ENCODE data around the gene TUBG2.

The TUBG2 gene

DNA sequence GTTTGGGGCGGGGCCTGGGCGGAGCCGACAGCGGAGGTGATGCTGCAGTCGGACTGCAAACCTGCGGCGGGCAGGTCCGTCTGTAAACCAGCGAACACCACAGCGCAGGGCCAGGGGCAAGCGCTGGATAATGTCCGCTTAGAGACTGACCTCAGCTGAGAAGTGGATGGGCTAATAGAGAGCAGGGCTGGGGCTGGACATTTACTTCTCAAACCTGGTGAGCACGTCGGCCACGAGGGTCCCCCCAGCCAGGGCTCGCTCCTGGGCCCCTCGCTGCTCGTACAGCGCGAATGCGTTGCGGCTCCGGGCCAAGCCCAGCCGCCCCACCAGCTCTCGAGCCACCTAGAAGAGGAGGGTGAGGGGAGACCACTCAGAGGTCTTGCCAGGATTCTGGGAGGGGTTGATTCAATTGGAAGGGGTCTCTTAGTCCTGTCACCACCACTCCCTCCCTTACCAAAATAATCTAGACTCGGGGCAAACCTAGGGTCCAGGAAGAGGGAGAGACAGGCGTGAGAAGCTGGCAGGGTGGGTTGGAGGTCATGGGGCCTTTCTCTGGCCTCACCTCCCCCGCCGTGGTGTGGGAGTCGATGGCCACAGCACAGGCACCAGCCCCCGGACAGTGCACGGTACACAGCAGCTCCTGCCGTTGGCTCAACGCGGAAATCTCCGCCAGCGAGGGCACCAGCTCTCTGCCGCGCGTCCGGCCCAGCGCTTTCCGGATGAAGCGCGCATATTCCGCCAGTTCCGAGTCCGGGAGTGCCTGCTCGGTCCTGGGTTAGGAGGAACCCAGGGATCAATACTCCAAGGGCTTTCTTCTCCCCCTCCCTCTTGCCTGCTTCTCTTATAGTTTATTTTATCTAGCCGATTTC lies 11.9 kb downstream of the TUBG2 start:
- TF ChIP-seq, protein P1, sequence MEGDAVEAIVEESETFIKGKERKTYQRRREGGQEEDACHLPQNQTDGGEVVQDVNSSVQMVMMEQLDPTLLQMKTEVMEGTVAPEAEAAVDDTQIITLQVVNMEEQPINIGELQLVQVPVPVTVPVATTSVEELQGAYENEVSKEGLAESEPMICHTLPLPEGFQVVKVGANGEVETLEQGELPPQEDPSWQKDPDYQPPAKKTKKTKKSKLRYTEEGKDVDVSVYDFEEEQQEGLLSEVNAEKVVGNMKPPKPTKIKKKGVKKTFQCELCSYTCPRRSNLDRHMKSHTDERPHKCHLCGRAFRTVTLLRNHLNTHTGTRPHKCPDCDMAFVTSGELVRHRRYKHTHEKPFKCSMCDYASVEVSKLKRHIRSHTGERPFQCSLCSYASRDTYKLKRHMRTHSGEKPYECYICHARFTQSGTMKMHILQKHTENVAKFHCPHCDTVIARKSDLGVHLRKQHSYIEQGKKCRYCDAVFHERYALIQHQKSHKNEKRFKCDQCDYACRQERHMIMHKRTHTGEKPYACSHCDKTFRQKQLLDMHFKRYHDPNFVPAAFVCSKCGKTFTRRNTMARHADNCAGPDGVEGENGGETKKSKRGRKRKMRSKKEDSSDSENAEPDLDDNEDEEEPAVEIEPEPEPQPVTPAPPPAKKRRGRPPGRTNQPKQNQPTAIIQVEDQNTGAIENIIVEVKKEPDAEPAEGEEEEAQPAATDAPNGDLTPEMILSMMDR (IDR thresholded peaks at IDR 0.05; ENCODE audit: control insufficient read depth, extremely low read depth, insufficient read depth) = no peak

DNA sequence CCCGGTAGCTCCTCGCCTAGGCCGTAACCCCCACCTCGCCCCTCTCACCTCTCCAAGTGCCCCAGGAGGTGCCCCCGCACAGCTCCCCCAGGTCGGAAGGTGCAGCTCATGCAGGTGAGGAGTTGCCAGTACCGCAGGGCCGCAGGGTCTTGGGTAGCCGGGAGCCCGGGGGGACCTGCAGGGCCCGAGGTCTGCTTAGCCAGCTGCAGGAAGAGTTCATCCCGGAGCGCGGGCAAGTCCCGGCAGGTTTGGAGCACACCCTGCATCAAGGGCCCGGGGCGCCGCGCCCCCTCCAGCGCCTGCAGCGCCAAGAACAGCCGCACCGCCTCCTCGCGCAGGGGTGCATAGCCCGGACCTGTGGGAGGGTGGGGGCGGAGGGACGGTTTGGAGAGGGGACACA lies 13.0 kb downstream of the TUBG2 start:
- no peak for DNase-seq (ENCODE audit: low read depth)
- H3K4me3 ChIP-seq (ENCODE audit: low read depth, low read length) = no peak overlapping the region
- TF ChIP-seq, protein P1 (IDR thresholded peaks at IDR 0.05; ENCODE audit: control insufficient read depth, extremely low read depth, insufficient read depth) = no peak

More for the DNA sequence above, 11.9 kb downstream of the TUBG2 start:
- no peak for DNase-seq (ENCODE audit: low read depth)
- H3K4me3 ChIP-seq (ENCODE audit: low read depth, low read length) = no peak overlapping the region

DNA sequence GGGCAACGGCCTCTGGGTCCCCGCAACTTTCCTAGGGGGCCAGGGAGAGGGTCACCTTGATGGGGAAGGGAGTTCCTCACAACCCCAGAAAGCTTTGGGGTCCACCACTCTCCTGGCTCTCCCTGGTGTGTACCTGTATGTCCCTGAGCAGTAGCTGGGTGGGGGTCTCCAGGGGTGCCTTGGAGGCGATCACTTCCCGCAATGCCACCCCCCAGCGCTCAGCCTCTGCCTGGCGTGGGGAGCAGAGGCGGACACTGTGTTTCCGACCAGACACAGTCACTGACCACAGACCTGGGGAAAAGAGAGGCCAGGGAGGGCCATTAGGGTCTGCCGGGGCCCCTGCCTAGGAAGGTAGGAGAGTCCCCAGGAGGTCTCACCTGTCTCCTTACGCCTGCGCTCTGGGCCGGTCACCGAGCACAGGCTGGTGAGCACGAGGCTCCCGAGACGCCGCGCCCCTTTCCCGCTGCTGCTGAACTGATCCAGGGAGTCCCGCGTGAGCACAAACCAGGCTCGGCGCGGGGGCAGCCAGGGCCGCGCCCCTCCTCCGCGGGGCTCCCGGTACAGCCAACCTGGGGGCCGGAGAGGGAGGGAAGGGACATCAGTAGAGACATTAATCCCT lies 14.3 kb downstream of the TUBG2 start:
- DNase-seq (ENCODE audit: low read depth) = no peak
- TF ChIP-seq, protein P1 (IDR thresholded peaks at IDR 0.05; ENCODE audit: control insufficient read depth, extremely low read depth, insufficient read depth) = no peak
- no peak overlapping the region for H3K4me3 ChIP-seq (ENCODE audit: low read depth, low read length)

DNA sequence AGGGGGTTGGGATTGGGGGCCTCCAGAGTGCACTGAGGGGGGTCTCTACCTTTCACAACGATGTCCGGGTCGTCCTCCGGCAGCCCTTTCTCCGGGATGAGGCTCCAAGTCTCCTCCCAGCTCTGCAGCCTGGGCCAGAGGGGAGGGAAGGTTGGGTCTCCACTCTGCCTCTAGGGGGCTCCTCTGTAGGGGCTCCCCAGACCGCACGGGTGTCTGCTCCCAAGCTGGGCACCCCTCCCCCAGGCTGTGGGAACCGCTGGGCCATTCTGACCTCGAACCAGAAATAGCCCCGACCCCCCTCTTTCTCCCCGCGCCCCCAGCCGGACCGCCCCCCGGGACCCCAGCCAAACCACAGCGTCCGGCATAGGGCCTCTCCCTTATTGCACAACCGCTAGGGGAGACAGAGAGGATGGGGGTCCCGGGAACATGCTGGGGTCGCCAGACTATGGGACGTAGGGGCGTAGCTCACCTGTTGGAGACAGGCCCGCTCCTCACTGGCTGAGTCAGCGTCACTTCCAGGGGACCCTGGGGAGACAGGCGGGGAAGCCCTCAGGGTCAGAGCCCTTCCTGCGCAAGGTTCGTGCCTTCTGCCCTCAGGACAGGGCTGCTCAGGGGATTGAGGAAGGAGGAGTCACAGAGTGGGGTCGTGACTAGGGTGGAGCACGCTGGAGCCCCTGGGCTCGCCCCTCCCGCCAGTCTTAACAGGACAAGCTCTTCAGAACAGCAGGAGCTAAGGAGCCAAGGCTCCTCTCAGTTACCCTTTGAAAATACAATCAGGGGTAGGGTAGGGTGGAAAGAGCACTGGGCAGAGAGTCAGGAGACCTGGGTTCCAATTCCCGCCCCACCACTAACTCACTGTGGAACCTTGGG lies 15.0 kb downstream of the TUBG2 start:
- H3K4me3 ChIP-seq (ENCODE audit: low read depth, low read length) = peak overlapping the region; percentile 63; the same call in 1 of the 2 replicates
- no peak for DNase-seq (ENCODE audit: low read depth)
- TF ChIP-seq, protein P1 (IDR thresholded peaks at IDR 0.05; ENCODE audit: control insufficient read depth, extremely low read depth, insufficient read depth) = peak; percentile 33; the same call in 1 of the 2 replicates

DNA sequence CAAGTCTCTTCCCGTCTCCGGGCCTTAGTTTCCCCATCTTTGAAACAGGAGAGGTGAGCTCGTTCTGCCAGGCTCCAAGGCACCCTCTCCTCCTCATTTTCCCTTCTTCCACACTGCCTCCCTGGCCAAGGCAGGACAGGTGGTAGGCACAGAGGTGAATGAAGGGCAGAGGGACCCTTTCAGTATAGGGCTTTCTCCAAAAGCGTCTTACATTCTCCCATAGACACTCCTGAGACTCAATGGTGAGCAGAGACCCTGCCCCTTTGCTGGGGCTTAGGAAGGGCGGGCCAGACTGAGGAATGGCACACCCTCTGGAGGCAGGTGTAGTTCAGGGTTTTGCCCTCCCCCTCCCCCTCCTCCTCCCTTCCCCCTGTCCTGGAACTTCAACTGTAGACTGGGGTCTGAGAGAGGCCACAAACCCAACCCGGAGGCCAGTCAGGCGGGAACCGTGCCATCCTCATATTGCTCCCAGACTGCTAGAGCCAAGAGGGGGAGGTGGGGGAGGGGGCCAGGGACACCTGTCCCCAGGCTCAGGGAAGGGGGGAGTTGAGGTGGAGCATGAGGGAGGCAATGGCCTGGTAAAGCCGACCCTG lies 15.8 kb downstream of the TUBG2 start:
- peak overlapping the region; percentile 63 for H3K4me3 ChIP-seq (ENCODE audit: low read depth, low read length)
- TF ChIP-seq, protein P1 (IDR thresholded peaks at IDR 0.05; ENCODE audit: control insufficient read depth, extremely low read depth, insufficient read depth) = no peak
- no peak for DNase-seq (ENCODE audit: low read depth)

DNA sequence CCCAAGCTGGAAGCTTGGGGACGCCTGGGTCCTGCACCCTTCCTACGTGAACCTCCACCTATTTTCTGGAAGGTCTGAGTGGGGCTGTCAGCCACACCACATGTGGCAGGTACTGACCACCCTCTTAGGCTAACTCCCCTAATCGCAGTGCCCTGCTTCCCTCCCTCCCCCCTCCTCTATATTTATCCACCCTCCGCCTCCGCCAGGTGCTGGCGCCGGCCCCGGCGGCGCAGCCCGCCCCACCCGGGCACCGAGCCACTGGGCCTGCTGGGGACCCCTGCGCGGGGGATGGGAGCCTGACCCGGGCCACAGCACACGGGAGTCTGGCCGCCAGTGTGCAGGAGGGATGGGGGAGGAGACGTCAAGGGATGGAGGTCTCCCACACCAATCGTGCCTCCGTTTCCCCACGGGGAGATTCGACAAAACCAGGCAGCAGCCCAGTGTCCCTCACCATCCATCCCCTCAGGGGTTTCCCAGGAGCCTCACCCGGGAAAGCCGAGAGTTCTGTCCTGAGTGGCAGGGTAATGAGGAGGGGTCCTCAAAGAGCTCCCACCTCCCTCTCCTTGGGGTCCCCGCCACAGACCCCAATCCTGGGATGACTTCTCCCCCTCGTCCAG lies 16.4 kb downstream of the TUBG2 start:
- H3K4me3 ChIP-seq (ENCODE audit: low read depth, low read length) = peak overlapping the region; percentile 63
- TF ChIP-seq, protein P1 (IDR thresholded peaks at IDR 0.05; ENCODE audit: control insufficient read depth, extremely low read depth, insufficient read depth) = no peak
- no peak for DNase-seq (ENCODE audit: low read depth)
